Measurements from ENCODE around the gene FGF19.
"Not testable (repeated sequence)": the region's sequence is repeated elsewhere in the genome, so short reads cannot be mapped to it uniquely, and the experiment has no call there.

Gene FGF19

GRCh38 chr11:69696749-69697468 is 6.9 kb downstream of the FGF19 start:
- DNase-seq (ENCODE audit: low read depth in 2 of 2): no peak

GRCh38 chr11:69695995-69696394 is 7.8 kb downstream of the FGF19 start:
- not testable (repeated sequence) for DNase-seq (ENCODE audit: low read depth in 2 of 2)

DNA sequence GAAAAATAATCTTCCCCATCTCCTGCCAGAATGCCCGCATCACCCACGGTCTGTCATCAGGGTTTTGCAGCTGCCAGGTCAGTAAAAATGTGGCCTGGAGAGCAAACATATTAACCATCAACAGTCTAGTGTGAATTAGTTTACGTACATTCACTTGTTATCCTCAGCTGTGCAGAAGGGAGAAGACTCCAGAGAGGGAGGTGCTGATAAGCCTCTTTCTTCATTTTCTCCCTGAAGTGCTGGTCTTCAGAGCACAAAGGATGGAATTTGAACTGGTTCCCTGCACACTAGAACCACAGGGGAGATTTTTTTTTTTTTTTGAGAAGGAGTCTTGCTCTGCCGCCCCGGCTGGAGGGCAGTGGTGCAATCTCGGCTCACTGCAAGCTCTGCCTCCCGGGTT is 8.2 kb downstream of the FGF19 start:
- DNase-seq (ENCODE audit: low read depth in 2 of 2): no peak

- no peak for DNase-seq (ENCODE audit: low read depth in 2 of 2)
Observed at GRCh38 chr11:69694781-69695180, 9.0 kb downstream of the FGF19 start.

DNA sequence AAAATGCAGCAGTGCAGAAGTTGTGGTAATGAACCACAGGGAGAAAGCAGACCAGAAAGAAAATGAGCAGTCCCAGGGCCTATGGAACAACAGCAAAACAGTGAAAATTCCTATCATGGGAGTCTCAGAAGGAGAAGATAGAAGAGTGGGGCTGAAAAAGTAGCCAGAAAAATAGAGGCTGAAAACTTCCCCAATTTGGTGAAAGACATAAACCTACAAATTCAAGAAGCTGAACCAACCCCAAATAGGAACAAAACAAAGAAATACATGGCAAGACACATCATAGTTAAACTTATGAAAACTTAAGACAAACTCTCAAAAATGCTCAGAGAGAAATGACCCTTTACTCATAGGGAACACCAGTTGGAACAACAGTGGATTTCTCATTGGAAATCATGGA is 11.4 kb downstream of the FGF19 start:
- DNase-seq (ENCODE audit: low read depth in 2 of 2): no peak

DNA sequence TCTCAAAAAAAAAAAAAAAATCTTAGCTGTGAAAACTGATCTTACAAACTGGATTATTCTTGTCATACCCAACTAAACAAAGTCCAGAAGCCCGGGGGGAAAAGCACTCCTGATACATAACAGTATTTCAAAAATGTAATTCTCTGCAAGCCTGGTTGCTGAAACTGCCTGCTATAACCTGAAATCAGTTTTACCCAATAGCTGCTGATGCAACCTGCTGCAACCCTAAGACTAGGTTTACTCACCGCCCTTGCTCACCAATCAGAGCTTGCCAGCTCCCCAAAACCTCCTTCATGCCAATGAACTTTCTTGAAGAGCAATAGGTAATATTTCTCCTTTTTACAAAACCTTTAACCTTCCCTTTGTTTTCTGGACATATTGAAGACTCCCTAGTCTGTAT is 12.4 kb downstream of the FGF19 start:
- no peak for DNase-seq (ENCODE audit: low read depth in 2 of 2)

GRCh38 chr11:69689484-69690319 is 14.1 kb downstream of the FGF19 start:
- DNase-seq (ENCODE audit: low read depth in 2 of 2): no peak

GRCh38 chr11:69687969-69688771 is 15.7 kb downstream of the FGF19 start:
- not testable (repeated sequence) for DNase-seq (ENCODE audit: low read depth in 2 of 2)

GRCh38 chr11:69686856-69687255 is 17.0 kb downstream of the FGF19 start:
- no peak for DNase-seq (ENCODE audit: low read depth in 2 of 2)

DNA sequence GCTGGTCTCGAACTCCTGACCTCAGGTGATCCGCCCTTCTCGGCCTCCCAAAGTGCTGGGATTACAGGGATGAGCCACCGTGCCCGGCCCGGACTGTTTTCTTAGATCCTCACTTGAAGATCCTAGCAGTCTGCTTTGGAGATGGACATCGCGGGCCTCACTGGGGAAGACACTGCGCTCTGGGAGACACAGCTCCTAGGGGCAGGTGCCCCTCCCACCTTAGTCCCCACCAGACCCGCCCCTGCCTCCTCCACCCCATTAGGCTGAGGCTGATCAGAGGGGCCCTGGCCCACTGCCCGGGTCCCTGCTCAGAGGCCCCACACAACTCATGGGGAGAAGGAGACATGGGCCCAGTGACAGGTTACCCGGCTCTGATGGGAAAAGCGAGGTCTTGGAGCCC is 17.4 kb downstream of the FGF19 start:
- no peak for DNase-seq (ENCODE audit: low read depth in 2 of 2)

DNA sequence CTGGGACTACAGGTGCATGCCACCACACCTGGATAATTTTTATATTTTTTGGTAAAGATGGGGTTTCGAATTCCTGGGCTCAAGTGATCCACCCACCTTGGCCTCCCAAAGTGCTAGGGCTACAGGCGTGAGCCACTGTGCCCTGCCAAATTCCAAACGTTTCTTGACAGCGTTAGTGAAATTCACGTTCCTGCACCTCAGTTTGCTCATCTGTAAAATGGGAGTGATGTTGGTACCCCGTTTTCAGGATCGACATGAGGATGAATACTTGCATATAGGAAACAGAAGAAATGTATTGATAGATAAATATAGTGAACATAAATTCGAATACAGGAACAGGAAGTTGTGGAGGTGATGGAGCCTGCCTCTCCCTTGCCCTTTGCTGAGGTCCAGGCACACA is 18.5 kb downstream of the FGF19 start:
- no peak for DNase-seq (ENCODE audit: low read depth in 2 of 2)

DNA sequence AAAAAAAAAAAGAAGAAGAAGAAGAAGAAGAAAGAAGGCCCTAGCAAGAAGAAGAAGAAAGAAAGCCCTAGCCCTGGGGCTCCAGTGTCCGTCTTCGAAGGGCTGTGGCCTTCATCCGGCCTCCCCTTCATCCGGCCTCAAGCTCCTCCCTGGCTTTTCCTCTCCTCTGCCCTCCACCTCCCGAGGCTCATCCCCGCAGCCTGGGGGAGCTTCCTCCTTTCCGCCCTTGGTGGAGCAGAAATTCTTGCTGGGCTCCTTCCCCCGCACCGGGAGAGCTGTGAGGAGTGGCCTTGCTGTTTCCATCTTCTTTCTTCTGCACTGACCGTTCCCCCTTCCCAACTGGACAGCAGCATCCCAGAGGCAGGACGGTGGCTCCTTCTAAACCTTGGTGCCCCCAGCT is 19.2 kb downstream of the FGF19 start:
- DNase-seq (ENCODE audit: low read depth in 2 of 2): no peak

DNA sequence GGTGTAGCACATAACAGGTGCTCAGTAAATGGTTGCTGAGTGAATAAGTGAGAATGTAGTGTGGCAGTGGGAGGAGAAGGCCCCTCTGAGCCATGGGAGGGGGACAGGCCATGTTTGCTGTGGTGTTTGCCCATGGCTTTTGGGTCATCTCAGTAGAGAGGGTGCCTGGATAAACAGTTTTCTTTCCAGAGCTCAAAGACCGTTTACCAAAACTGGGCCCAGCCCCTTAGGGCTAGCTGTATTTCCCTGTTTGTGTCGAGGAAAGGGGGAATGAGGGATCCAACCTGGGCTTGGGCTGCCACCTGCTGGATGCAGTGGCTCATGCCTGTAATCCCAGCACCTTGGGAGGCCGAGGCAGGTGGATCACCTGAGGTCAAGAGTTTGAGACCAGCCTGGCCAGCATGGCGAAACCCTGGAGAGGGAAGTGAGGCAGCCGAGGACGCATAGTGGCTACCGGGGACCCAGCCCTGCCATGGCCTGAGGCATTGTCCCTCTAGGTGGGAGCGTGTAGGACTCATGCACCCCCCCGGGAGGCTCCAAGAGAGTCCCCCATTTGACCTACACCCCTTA is 20.0 kb downstream of the FGF19 start:
- no peak for DNase-seq (ENCODE audit: low read depth in 2 of 2)

GRCh38 chr11:69682681-69683326 is 21.0 kb downstream of the FGF19 start:
- DNase-seq (ENCODE audit: low read depth in 2 of 2): no peak

DNA sequence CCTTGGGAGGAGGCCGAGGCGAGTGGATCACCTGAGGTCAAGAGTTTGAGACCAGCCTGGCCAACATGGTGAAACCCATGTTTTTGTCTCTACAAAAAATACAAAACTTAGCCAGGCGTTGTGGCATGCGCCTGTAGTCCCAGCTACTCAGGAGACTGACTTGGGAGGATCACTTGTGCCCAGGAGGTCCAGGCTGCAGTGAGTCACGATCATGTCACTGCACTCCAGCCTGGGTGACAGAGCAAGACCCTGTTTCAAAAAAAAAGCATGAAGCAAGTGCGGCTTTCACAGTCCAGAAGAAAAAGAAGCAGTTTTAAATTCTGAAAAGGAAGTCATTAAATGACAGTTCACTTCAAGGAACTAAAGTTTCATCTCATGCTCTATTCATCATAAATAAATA is 21.6 kb downstream of the FGF19 start:
- DNase-seq (ENCODE audit: low read depth in 2 of 2): no peak

DNA sequence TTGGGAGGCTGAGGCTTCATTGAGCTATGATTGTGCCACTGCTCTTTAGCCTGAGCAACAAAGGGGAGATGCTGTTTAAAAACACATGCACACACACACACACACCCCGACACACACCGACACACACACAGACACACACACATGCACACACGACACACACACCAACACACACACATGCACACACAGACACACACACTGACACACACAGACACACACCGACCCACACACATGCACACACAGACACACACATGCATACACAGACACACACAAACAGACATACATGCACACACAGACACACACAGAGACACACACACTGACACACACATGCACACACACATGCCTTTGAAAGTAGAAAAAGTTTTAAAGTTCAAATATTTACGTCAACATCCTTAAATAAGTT is 23.1 kb downstream of the FGF19 start:
- no peak for DNase-seq (ENCODE audit: low read depth in 2 of 2)

- no peak for DNase-seq (ENCODE audit: low read depth in 2 of 2)
Observed at GRCh38 chr11:69677749-69678148, 26.1 kb downstream of the FGF19 start.

- peak; percentile 87 to 90 for DNase-seq (ENCODE audit: low read depth in 2 of 2)
Observed at GRCh38 chr11:69674886-69675714, 28.7 kb downstream of the FGF19 start, which contains the start of gene LTO1. Gene LTO1, minus strand, starts transcription at chr11:69675353. Its CDS starts 114 bp downstream, at chr11:69675239.

- DNase-seq (ENCODE audit: low read depth in 2 of 2): no peak
Observed at GRCh38 chr11:69674267-69674885, 29.4 kb downstream of the FGF19 start.

Data from stimulated activated CD8-positive, alpha-beta memory T cell treated with anti-CD3 and anti-CD28 coated beads, Interleukin-15, amount 100 ng/mL, for 4 hours (primary cell).